GM18867 (cell line): ENCODE results near the gene RAB1A.
A peak's percentile ranks its signal among the peaks of the same experiment; 100 is the strongest.
"Not testable (repeated sequence)": the region's sequence is repeated elsewhere in the genome, so short reads cannot be mapped to it uniquely, and the experiment has no call there.

ENCODE experiments used
- ATAC-seq: cut with Tn5 transposase; IDR thresholded peaks from one replicate; pipeline ENCODE4 v1.9.1; 2021; ENCODE audit warnings: mild to moderate bottlenecking, moderate library complexity; ENCODE audit not compliant: unreplicated experiment

RAB1A gene

GRCh38 chr2:65137197-65137775, 7.4 kb upstream of the RAB1A start:
- no peak for ATAC-seq

GRCh38 chr2:65136253-65136652, 6.3 kb upstream of the RAB1A start:
- no peak for ATAC-seq

GRCh38 chr2:65134158-65134557, 4.3 kb upstream of the RAB1A start:
- ATAC-seq, result no peak

- no peak for ATAC-seq
Measured at GRCh38 chr2:65133626-65134025, 3.7 kb upstream of the RAB1A start.

GRCh38 chr2:65132930-65133329, 3.0 kb upstream of the RAB1A start:
- ATAC-seq, result not testable (repeated sequence)

- peak; percentile 33 for ATAC-seq
Measured at GRCh38 chr2:65130664-65131175, 814 bp upstream of the RAB1A start.

GRCh38 chr2:65129286-65129825, 550 bp downstream of the RAB1A start:
- peak; percentile 0 for ATAC-seq

- ATAC-seq, result no peak
Measured at GRCh38 chr2:65128297-65129190, 1.4 kb downstream of the RAB1A start.

GRCh38 chr2:65125457-65125856, 4.4 kb downstream of the RAB1A start:
- not testable (repeated sequence) for ATAC-seq

GRCh38 chr2:65122313-65122712, 7.6 kb downstream of the RAB1A start:
- no peak for ATAC-seq

- no peak for ATAC-seq
Measured at GRCh38 chr2:65120990-65121693, 8.8 kb downstream of the RAB1A start.

- ATAC-seq, result no peak
Measured at GRCh38 chr2:65116645-65117044, 13.3 kb downstream of the RAB1A start.

GRCh38 chr2:65114921-65115320, 15.0 kb downstream of the RAB1A start:
- no peak for ATAC-seq

- no peak for ATAC-seq
Measured at GRCh38 chr2:65113816-65114215, 16.1 kb downstream of the RAB1A start.

- ATAC-seq, result no peak
Measured at GRCh38 chr2:65113229-65113628, 16.7 kb downstream of the RAB1A start.

GRCh38 chr2:65112633-65113032, 17.3 kb downstream of the RAB1A start:
- ATAC-seq, result no peak

GRCh38 chr2:65108780-65109179, 21.1 kb downstream of the RAB1A start:
- ATAC-seq, result no peak

- ATAC-seq, result no peak
Measured at GRCh38 chr2:65107530-65107929, 22.4 kb downstream of the RAB1A start.

GRCh38 chr2:65103013-65103715, 26.7 kb downstream of the RAB1A start:
- no peak for ATAC-seq

- no peak for ATAC-seq
Measured at GRCh38 chr2:65101071-65101470, 28.8 kb downstream of the RAB1A start.

GRCh38 chr2:65098741-65099140, 31.2 kb downstream of the RAB1A start:
- ATAC-seq, result no peak
